GM12878 (cell line): Measurements from ENCODE around the gene UQCR10.

Experiments
- BHLHE40 ChIP-seq, 2 experiments: fragments of 450-650 bp in 1 of 2; IDR thresholded peaks; 2 replicates each; pipeline ENCODE4 v1.6.1; 2011 to 2017; ENCODE audit warnings: low read depth in 2 of 2, borderline replicate concordance in 1 of 2, improper control_type of control experiment in 1 of 2, low read length in 1 of 2, mild to moderate bottlenecking in 1 of 2
- CTCF ChIP-seq, 3 experiments: IDR thresholded peaks in 2 of 3; conservative IDR thresholded peaks in 1 of 3; 2 replicates each; pipeline ENCODE4 v1.5.1; 2011; ENCODE audit warnings: low read depth in 3 of 3, low read length in 3 of 3, mild to moderate bottlenecking in 3 of 3, control low read depth in 2 of 3, moderate library complexity in 2 of 3, inconsistent platforms in 1 of 3, mixed read lengths in 1 of 3; ENCODE audit not compliant: control insufficient read depth in 2 of 3, insufficient read depth in 1 of 3; ENCODE audit errors: extremely low read depth in 1 of 3
- E2F4 ChIP-seq: IDR thresholded peaks from 2 replicates; pipeline ENCODE4 v1.6.1; 2012; ENCODE audit warnings: low read depth, low read length, improper control_type of control experiment
- EP300 ChIP-seq, 2 experiments: fragments of 150-350 bp in 1 of 2; IDR thresholded peaks; 2 replicates each; pipeline ENCODE4 v1.6.1; 2011 to 2012; ENCODE audit warnings: low read depth in 2 of 2, low read length in 2 of 2, borderline replicate concordance in 1 of 2, improper control_type of control experiment in 1 of 2, inconsistent platforms in 1 of 2; ENCODE audit not compliant: control insufficient read depth in 1 of 2
- FOS ChIP-seq: IDR thresholded peaks from 3 replicates; pipeline ENCODE4 v1.6.1; 2011; ENCODE audit warnings: borderline replicate concordance; ENCODE audit not compliant: insufficient read length; ENCODE audit errors: extremely low read depth
- HDGF ChIP-seq: fragments of 450-650 bp; IDR thresholded peaks from 2 replicates; pipeline ENCODE4 v1.6.1; 2016; ENCODE audit warnings: antibody characterized with exemption
- NR2C2 ChIP-seq: IDR thresholded peaks from 2 replicates; pipeline ENCODE4 v1.6.1; 2011; ENCODE audit warnings: borderline replicate concordance, low read depth; ENCODE audit not compliant: control insufficient read depth, insufficient read length
- POLR2A ChIP-seq: IDR thresholded peaks from 2 replicates; pipeline ENCODE4 v1.6.1; 2011; ENCODE audit warnings: low read depth, mild to moderate bottlenecking, low read length
- SMC3 ChIP-seq: IDR thresholded peaks from 2 replicates; pipeline ENCODE4 v1.6.1; 2011; ENCODE audit warnings: low read length, improper control_type of control experiment, borderline replicate concordance
- TBL1XR1 ChIP-seq: IDR thresholded peaks from 2 replicates; pipeline ENCODE4 v1.6.1; 2012; ENCODE audit warnings: low read depth, low read length, improper control_type of control experiment
- USF2 ChIP-seq: IDR thresholded peaks from 2 replicates; pipeline ENCODE4 v1.6.1; 2011; ENCODE audit warnings: low read depth, low read length, improper control_type of control experiment, borderline replicate concordance
- TF ChIP-seq, protein P1 (sequence below): IDR thresholded peaks from 2 replicates; pipeline ENCODE4 v1.6.1; 2011; ENCODE audit warnings: borderline replicate concordance, low read depth, mild to moderate bottlenecking, moderate library complexity, low read length; ENCODE audit not compliant: insufficient read depth, poor library complexity, severe bottlenecking

GRCh38 chr22:29738118-29738815 is 28.9 kb upstream of the UQCR10 start:
- TF ChIP-seq POLR2A (no peak), EP300 (IDR thresholded peaks at IDR 0.05; ENCODE audit: borderline replicate concordance in 1 of 2, control insufficient read depth in 1 of 2, low read depth in 2 of 2, low read length in 2 of 2) (no peak), NR2C2 (no peak), TBL1XR1 (no peak), CTCF (IDR thresholded peaks at IDR 0.05 in 2 of 3, conservative IDR thresholded peaks at IDR 0.05 in 1 of 3; ENCODE audit: control insufficient read depth in 2 of 3, extremely low read depth in 1 of 3, insufficient read depth in 1 of 3, low read depth in 3 of 3, low read length in 3 of 3) (no peak), HDGF (no peak), USF2 (no peak), BHLHE40 (IDR thresholded peaks at IDR 0.05; ENCODE audit: borderline replicate concordance in 1 of 2, low read depth in 2 of 2, low read length in 1 of 2) (no peak), SMC3 (no peak), FOS (no peak), E2F4 (no peak)
- TF ChIP-seq, protein P1, sequence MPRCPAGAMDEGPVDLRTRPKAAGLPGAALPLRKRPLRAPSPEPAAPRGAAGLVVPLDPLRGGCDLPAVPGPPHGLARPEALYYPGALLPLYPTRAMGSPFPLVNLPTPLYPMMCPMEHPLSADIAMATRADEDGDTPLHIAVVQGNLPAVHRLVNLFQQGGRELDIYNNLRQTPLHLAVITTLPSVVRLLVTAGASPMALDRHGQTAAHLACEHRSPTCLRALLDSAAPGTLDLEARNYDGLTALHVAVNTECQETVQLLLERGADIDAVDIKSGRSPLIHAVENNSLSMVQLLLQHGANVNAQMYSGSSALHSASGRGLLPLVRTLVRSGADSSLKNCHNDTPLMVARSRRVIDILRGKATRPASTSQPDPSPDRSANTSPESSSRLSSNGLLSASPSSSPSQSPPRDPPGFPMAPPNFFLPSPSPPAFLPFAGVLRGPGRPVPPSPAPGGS = no peak
